Right atrium auricular region (tissue), 2 donors: ENCODE data around the gene HPCAL1. TPM values are rescaled to one million over a fixed set of nuclear protein-coding genes. Genes with fewer than 3 reads are reported as not detected.
A peak's percentile ranks its signal among the peaks of the same experiment; 100 is the strongest.

Experiments
- DNase-seq: peaks from one replicate; pipeline ENCODE4 v3.0.0-alpha.2; 2019; ENCODE audit warnings: low spot score
- H3K27ac ChIP-seq, 2 donors: fragments of 200-600 bp; sonication (generic); 1 replicate in 1 of 2; 2 replicates in 1 of 2; pipeline ENCODE4 v1.5.1; 2016 to 2019
- H3K27me3 ChIP-seq, 2 donors: fragments of 200-600 bp; sonication (generic); one replicate each; pipeline versions ENCODE4 v1.5.1 to v1.6.0; 2017 to 2019
- H3K36me3 ChIP-seq: fragments of 200-600 bp; sonication (generic); one replicate; pipeline ENCODE4 v1.5.1; 2016
- H3K4me1 ChIP-seq, 2 donors: fragments of 200-600 bp; sonication (generic); one replicate each; pipeline versions ENCODE4 v1.5.1 to v1.6.0; 2017 to 2019
- H3K4me3 ChIP-seq, 2 donors: fragments of 200-600 bp; sonication (generic); 1 replicate in 1 of 2; 2 replicates in 1 of 2; pipeline ENCODE4 v1.5.1; 2017 to 2019; ENCODE audit warnings: mild to moderate bottlenecking in 1 of 2, moderate library complexity in 1 of 2
- H3K9me3 ChIP-seq, 2 donors: fragments of 200-600 bp; sonication (generic); one replicate each; pipeline ENCODE4 v1.5.1; 2019
- total RNA-seq, 2 donors: library from RNA; depleted of rRNA; stranded (reverse); fragments of >200 nt; gene quantifications; one replicate each; pipeline ENCODE4 v1.1.0, GENCODE V29; 2016
- TF ChIP-seq, protein P1 (sequence below), 2 donors: fragments of 200-600 bp; sonication (generic); IDR thresholded peaks; one replicate each; pipeline ENCODE4 v1.5.1; 2019; ENCODE audit warnings: antibody characterized with exemption in 2 of 2

The HPCAL1 gene
- total RNA-seq, 2 donors from 2014 or later, result 28.7 to 35.5 TPM

DNA sequence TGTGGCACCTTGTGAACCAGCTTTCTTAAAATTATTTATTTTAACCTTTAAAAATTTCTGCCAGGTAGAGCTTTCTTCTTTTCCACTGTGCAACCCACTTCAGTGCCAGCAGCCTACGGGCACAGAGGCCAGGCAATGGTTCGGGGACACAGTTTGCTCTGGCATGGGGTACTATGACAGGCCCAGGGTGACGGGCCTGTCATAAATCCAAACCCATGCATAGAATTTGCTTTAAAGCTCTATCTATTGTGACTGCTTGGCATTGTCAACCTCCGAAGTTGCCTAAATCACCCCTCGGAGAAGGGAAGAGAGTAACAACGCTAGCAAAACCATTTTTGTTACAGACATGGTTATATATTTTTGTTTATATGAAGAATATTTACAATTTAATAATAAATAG, 143.9 kb downstream of the HPCAL1 start:
- peak overlapping the region in 1 of 2 donors; percentile 94 for H3K27ac ChIP-seq
- H3K36me3 ChIP-seq, result peaks cover 35% of the 10 kb centered on the region
- no peaks in the 10 kb centered on the region for H3K9me3 ChIP-seq
- DNase-seq, result no peak
- H3K27me3 ChIP-seq, result no peaks in the 10 kb centered on the region
- TF ChIP-seq, protein P1, sequence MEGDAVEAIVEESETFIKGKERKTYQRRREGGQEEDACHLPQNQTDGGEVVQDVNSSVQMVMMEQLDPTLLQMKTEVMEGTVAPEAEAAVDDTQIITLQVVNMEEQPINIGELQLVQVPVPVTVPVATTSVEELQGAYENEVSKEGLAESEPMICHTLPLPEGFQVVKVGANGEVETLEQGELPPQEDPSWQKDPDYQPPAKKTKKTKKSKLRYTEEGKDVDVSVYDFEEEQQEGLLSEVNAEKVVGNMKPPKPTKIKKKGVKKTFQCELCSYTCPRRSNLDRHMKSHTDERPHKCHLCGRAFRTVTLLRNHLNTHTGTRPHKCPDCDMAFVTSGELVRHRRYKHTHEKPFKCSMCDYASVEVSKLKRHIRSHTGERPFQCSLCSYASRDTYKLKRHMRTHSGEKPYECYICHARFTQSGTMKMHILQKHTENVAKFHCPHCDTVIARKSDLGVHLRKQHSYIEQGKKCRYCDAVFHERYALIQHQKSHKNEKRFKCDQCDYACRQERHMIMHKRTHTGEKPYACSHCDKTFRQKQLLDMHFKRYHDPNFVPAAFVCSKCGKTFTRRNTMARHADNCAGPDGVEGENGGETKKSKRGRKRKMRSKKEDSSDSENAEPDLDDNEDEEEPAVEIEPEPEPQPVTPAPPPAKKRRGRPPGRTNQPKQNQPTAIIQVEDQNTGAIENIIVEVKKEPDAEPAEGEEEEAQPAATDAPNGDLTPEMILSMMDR (IDR thresholded peaks at IDR 0.05), result no peak
- peaks cover 0 to 38% of the 10 kb centered on the region in 2 donors for H3K4me1 ChIP-seq
- no peak overlapping the region for H3K4me3 ChIP-seq

DNA sequence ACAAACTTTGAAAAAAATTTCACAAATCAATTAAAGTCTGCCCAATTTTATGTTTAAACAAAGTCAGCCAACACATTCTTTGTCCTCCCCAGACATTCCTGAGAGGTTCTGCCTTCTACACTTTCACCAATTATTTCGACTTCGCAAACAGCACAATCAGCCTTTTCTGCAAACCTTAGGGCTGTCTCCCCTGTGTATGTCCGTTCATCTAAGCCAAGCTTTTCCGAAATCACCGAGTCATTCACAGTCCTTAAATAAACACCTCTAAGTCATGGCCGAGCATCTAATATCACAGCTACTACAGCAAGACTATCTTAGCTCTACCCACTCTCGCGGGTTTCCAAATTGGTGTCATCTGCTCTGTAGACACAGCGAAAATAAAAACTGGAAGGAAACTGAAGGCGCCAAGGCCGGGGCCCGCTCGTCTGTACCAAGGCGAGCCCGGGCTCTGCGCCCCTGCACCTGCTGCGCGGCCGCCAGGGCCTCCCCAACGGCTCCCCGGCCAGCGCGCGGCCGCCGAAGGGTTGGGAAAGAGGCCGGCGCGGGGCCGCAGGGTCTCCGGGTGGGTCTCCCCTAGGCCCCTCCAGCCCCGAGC, 144.7 kb downstream of the HPCAL1 start:
- Histone ChIP-seq H3K27me3 (no peaks in the 10 kb centered on the region), H3K4me3 (peak overlapping the region; percentile 51 to 66), H3K27ac (peak overlapping the region; percentile 85 to 94), H3K36me3 (peaks cover 27% of the 10 kb centered on the region), H3K9me3 (no peaks in the 10 kb centered on the region), H3K4me1 (peaks cover 0 to 38% of the 10 kb centered on the region in 2 donors)
- DNase-seq, result no peak
- TF ChIP-seq, protein P1 (IDR thresholded peaks at IDR 0.05), result no peak

DNA sequence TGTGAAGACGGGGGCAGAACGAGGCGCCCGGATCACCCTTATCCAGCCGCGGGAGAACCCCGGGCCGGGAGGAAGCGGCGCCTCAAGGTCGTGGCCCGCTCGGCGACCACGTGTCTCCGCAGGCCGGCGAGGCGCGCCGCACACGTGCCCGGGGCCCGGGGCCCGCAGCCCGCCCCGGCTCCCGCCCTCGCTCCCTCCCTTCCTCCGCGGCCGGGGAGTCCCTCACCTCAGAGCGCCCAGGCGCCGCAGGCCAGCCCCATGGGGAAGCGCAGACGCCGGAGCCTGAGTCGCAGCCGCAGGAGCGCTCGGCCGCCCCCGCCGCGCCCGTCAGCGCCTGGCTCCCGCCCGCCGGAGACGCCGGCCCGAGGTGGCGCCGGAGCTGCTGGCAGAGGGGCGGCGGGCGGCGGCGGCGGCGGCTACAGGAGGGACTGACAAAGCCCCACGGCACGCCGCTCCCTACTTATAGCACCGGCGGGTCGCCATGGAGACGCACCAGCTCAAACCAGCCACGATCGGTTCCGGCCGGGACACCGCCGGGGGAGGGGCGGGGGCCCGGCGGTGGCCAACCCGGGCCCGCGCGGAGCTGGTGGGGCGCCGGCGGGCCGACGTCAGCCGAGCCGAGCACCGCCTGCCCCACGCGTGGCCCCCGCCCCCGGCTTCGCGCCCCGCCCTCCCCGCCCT, 145.3 kb downstream of the HPCAL1 start, which contains the start of gene ODC1:
TSS of gene ODC1 (minus strand) at position 433 of the 681 bp plus-strand sequence. CDS start 3,295 bp downstream, outside the sequence.
- H3K9me3 ChIP-seq, result no peaks in the 10 kb centered on the region
- peak within 1 kb of the TSS; percentile 66 to 75 for H3K4me3 ChIP-seq
- TF ChIP-seq, protein P1 (IDR thresholded peaks at IDR 0.05), result no peak
- H3K27ac ChIP-seq, result peak within 1 kb of the TSS; percentile 85 to 94
- peaks cover 0 to 38% of the 10 kb centered on the region in 2 donors for H3K4me1 ChIP-seq
- peaks cover 21% of the 10 kb centered on the region for H3K36me3 ChIP-seq
- DNase-seq, result peak; percentile 95
- H3K27me3 ChIP-seq, result no peaks in the 10 kb centered on the region

DNA sequence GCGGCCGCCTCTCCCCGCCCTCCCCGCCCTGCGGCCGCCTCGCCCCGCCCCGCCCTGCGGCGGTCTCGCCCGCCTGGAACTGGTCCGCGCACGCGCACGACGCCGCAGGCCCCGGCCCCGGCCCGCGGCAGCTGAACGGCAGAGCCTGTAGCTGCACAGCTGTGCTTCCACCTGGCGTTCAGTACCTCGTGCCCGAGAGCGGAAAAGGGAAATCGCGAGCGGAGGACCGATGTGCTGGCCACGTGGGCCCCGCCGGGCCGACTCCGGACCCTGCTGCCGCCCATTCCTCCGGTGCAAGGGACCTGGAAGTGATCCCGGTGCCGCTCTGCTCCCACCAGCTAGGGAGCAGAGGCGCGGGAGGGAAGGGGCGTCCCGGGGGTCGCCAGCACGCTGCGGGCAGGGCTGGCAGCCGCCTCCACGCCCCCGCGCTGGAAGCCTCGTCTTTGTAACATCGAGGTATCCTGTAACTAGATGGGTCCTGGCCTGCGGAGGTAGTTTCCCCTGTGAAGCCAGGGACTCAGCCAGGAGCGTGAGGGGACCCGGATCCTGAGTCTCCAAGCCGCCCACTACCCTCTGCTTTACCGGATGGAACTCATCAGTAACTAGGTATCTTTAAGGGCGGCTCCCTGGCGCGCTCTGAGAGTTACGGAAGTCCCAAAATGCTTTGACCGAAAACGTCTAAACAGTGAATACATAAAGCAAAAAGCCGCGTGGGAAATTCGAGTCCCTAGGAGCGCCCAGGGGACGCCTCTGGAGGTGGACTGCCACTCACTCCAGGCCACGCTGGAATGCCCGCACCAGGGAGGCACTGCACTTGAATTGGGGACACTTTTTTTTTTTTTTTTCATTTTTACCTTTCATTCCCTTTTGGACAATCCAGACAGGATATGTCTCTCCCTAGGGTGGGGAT, 146.1 kb downstream of the HPCAL1 start:
- peak overlapping the region; percentile 66 to 75 for H3K4me3 ChIP-seq
- peak; percentile 84 for DNase-seq
- peak overlapping the region; percentile 81 to 94 for H3K27ac ChIP-seq
- H3K27me3 ChIP-seq, result no peaks in the 10 kb centered on the region
- H3K4me1 ChIP-seq, result peaks cover 0 to 38% of the 10 kb centered on the region in 2 donors
- TF ChIP-seq, protein P1 (IDR thresholded peaks at IDR 0.05), result peak in 1 of 2 donors; percentile 30
- H3K36me3 ChIP-seq, result peaks cover 13% of the 10 kb centered on the region
- no peaks in the 10 kb centered on the region for H3K9me3 ChIP-seq

DNA sequence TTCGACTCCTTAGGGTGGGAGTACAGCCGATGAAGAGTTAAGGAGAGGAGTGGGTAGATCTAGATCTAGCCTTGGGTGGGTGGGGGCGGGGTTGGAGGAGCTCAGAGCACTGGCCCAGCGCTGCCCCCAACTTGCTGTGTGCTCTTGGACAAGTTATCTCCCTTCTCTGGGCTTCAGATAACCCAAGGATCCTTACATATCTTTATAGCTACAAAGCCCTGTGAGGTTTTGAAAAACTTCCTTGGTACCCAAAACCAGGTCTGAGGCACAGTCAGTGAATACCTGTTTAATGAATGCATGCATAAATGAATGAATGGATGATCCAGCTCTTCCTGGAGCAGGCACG, 146.8 kb downstream of the HPCAL1 start:
- no peak for DNase-seq
- TF ChIP-seq, protein P1 (IDR thresholded peaks at IDR 0.05), result no peak
- Histone ChIP-seq H3K27me3 (no peaks in the 10 kb centered on the region), H3K9me3 (no peaks in the 10 kb centered on the region), H3K27ac (no peak overlapping the region), H3K4me1 (peaks cover 0 to 43% of the 10 kb centered on the region in 2 donors), H3K4me3 (peak overlapping the region in 1 of 2 donors; percentile 66), H3K36me3 (peaks cover 6% of the 10 kb centered on the region)
